HCT116 (cell line): ENCODE results near the gene SLC17A5. TPM values are rescaled to one million over a fixed set of nuclear protein-coding genes. Genes with fewer than 3 reads are reported as not detected.

ENCODE experiments used
- ATAC-seq: fragments of 200-7000 bp; cut with Tn5 transposase; 2 replicates; pipeline ENCODE4 v1.9.1; 2020; ENCODE audit warnings: mild to moderate bottlenecking, moderate library complexity
- BruUV-seq: library from RNA; stranded (reverse); fragments of 400-500 nt; replicated peaks from 2 replicates; lab custom pipeline; 2021; lab: Mats Ljungman, UMichigan
- CTCF ChIA-PET: fragments of 300-600 bp; sonication (Branson Sonifier 250); formaldehyde crosslinking; loops from one replicate; lab custom pipeline; 2021; ENCODE audit warnings: antibody characterized with exemption; lab: Charles Lee
- POLR2A ChIA-PET: fragments of 300-600, 350-600 bp; sonication (Branson Sonifier 250); formaldehyde crosslinking; loops from one replicate; lab custom pipeline; 2021; ENCODE audit warnings: antibody characterized with exemption; lab: Charles Lee
- RAD21 ChIA-PET, 2 experiments: fragments of 300-600 bp; sonication (Branson Sonifier 250); formaldehyde crosslinking; loops; one replicate each; lab custom pipeline; 2023; ENCODE audit warnings: low total read pairs in 2 of 2; ENCODE audit not compliant: uncharacterized antibody in 2 of 2, unreplicated experiment in 2 of 2, low non-redundant PET in 1 of 2; lab: Charles Lee
- DNase-seq: peaks from one replicate; pipeline ENCODE4 v3.0.0-alpha.2; 2010; ENCODE audit warnings: low read depth, low spot score
- H2AFZ ChIP-seq: fragments of 200-600 bp; shearing (Covaris generic), sonication (generic); 2 replicates; pipeline ENCODE4 v1.6.1; 2017; ENCODE audit warnings: low read depth, mixed run types, mixed read lengths, antibody characterized with exemption, low read length; ENCODE audit not compliant: poor library complexity, severe bottlenecking
- H3K27ac ChIP-seq: 2 replicates; pipeline ENCODE4 v1.5.1; 2012; ENCODE audit warnings: low read depth, low read length
- H3K27me3 ChIP-seq: fragments of 200-600 bp; sonication (generic); 2 replicates; pipeline ENCODE4 v1.6.1; 2016; ENCODE audit warnings: mixed run types, low read length, mixed read lengths; ENCODE audit not compliant: insufficient read depth
- H3K36me3 ChIP-seq, 2 experiments: fragments of 200-500 bp in 1 of 2; fragments of 200-600 bp in 1 of 2; sonication (Bioruptor generic) in 1 of 2; sonication (generic) in 1 of 2; 2 replicates each; pipeline versions ENCODE4 v1.5.1 to v1.6.1; 2014 to 2016; ENCODE audit warnings: low read length in 2 of 2, inconsistent platforms in 1 of 2, mixed read lengths in 1 of 2, mixed run types in 1 of 2; ENCODE audit not compliant: insufficient read depth in 2 of 2, control insufficient read depth in 1 of 2
- H3K4me1 ChIP-seq, 2 experiments: fragments of 200-600 bp in 1 of 2; sonication (generic) in 1 of 2; 2 replicates each; pipeline versions ENCODE4 v1.5.1 to v1.6.1; 2012 to 2017; ENCODE audit warnings: low read length in 2 of 2, inconsistent platforms in 1 of 2, mild to moderate bottlenecking in 1 of 2, mixed read lengths in 1 of 2, mixed run types in 1 of 2, moderate library complexity in 1 of 2; ENCODE audit not compliant: insufficient read depth in 2 of 2, control insufficient read depth in 1 of 2
- H3K4me2 ChIP-seq: fragments of 200-600 bp; sonication (generic); 2 replicates; pipeline ENCODE4 v1.6.1; 2017; ENCODE audit warnings: mixed run types, low read length, mixed read lengths
- H3K4me3 ChIP-seq, 2 experiments: fragments of 200-600 bp in 1 of 2; sonication (generic) in 1 of 2; replicated peaks in 1 of 2; 2 replicates each; pipeline ENCODE4 v1.5.1; 2011 to 2016; ENCODE audit warnings: low read length in 2 of 2, control low read depth in 1 of 2, low read depth in 1 of 2, mild to moderate bottlenecking in 1 of 2, mixed read lengths in 1 of 2, mixed run types in 1 of 2
- H3K79me2 ChIP-seq: fragments of 200-600 bp; sonication (generic); 2 replicates; pipeline ENCODE4 v1.6.1; 2017; ENCODE audit warnings: mild to moderate bottlenecking, mixed run types, low read length, moderate library complexity, mixed read lengths; ENCODE audit not compliant: insufficient read depth
- H3K9ac ChIP-seq: fragments of 200-600 bp; sonication (generic); 2 replicates; pipeline ENCODE4 v1.6.1; 2016; ENCODE audit warnings: low read length, mixed read lengths
- H3K9me2 ChIP-seq: fragments of 200-600 bp; sonication (generic), shearing (Covaris generic); 2 replicates; pipeline ENCODE4 v1.6.1; 2017; ENCODE audit warnings: mixed run types, mild to moderate bottlenecking, moderate library complexity; ENCODE audit not compliant: insufficient read depth
- H3K9me3 ChIP-seq, 2 experiments: fragments of 200-500 bp in 1 of 2; fragments of 200-600 bp in 1 of 2; sonication (Bioruptor generic) in 1 of 2; sonication (generic) in 1 of 2; 2 replicates each; pipeline ENCODE4 v1.6.1; 2014 to 2017; ENCODE audit warnings: low read length in 2 of 2, mixed read lengths in 2 of 2, inconsistent platforms in 1 of 2, low read depth in 1 of 2, mild to moderate bottlenecking in 1 of 2, mixed run types in 1 of 2, moderate library complexity in 1 of 2; ENCODE audit not compliant: control insufficient read depth in 1 of 2, insufficient read depth in 1 of 2
- H4K20me1 ChIP-seq: fragments of 200-600 bp; sonication (generic), shearing (Covaris generic); 2 replicates; pipeline ENCODE4 v1.6.1; 2017; ENCODE audit warnings: mixed run types, mild to moderate bottlenecking, moderate library complexity; ENCODE audit not compliant: insufficient read depth
- CBX3 ChIP-seq: IDR thresholded peaks from 2 replicates; pipeline ENCODE4 v1.6.1; 2012; ENCODE audit warnings: low read depth
- JUND ChIP-seq: IDR thresholded peaks from 2 replicates; pipeline ENCODE4 v1.6.1; 2012
- POLR2A ChIP-seq: IDR thresholded peaks from 2 replicates; pipeline ENCODE4 v1.7.0; 2011; ENCODE audit warnings: borderline replicate concordance; ENCODE audit not compliant: insufficient read depth, insufficient read length; ENCODE audit errors: extremely low read depth
- ZNF274 ChIP-seq: fragments of 200-500 bp; sonication (Bioruptor generic); IDR thresholded peaks from 2 replicates; pipeline ENCODE4 v1.6.1; 2014; ENCODE audit warnings: mild to moderate bottlenecking, low read depth, low read length, inconsistent platforms
- intact Hi-C: fragments of 100-400 bp; cut with micrococcal nuclease; formaldehyde crosslinking; loops from 2 replicates; pipeline ENCODE4 v1.10.0; 2022
- total RNA-seq: library from RNA; stranded (reverse); gene quantifications from one replicate; pipeline ENCODE4 v1.2.1, GENCODE V29; 2021; ENCODE audit not compliant: unreplicated experiment
- TF ChIP-seq, protein P1 (sequence below): IDR thresholded peaks from 2 replicates; pipeline ENCODE4 v1.6.1; 2012
- TF ChIP-seq, protein P2 (sequence below): IDR thresholded peaks from 2 replicates; pipeline ENCODE4 v1.6.1; 2012; ENCODE audit warnings: low read depth

Gene SLC17A5
- total RNA-seq, 1 experiment from 2014 or later: 17.0 TPM

DNA sequence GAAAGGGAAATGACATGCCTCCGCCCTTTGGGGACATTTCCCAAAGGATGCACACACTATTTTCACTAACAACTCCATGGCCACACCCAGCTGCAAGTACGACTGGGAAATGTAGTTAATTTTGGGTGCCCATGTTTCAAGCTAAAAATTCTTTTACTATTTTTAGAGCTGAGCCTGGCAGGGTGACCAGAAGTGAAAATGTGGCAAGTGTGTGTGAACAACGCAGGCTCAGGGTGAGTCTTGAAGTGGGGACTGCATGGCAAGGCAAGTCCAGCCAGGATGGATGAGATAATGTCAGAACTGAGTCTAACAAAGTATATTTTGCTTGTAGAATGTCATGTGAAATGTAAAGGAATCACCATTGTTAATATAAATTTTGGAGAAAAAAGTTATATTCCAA lies 25.2 kb upstream of the SLC17A5 start:
- TF ChIP-seq CBX3 (no peak), ZNF274 (no peak), JUND (no peak), POLR2A (no peak)
- TF ChIP-seq, protein P1, sequence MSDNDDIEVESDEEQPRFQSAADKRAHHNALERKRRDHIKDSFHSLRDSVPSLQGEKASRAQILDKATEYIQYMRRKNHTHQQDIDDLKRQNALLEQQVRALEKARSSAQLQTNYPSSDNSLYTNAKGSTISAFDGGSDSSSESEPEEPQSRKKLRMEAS: no peak
- TF ChIP-seq, protein P2, sequence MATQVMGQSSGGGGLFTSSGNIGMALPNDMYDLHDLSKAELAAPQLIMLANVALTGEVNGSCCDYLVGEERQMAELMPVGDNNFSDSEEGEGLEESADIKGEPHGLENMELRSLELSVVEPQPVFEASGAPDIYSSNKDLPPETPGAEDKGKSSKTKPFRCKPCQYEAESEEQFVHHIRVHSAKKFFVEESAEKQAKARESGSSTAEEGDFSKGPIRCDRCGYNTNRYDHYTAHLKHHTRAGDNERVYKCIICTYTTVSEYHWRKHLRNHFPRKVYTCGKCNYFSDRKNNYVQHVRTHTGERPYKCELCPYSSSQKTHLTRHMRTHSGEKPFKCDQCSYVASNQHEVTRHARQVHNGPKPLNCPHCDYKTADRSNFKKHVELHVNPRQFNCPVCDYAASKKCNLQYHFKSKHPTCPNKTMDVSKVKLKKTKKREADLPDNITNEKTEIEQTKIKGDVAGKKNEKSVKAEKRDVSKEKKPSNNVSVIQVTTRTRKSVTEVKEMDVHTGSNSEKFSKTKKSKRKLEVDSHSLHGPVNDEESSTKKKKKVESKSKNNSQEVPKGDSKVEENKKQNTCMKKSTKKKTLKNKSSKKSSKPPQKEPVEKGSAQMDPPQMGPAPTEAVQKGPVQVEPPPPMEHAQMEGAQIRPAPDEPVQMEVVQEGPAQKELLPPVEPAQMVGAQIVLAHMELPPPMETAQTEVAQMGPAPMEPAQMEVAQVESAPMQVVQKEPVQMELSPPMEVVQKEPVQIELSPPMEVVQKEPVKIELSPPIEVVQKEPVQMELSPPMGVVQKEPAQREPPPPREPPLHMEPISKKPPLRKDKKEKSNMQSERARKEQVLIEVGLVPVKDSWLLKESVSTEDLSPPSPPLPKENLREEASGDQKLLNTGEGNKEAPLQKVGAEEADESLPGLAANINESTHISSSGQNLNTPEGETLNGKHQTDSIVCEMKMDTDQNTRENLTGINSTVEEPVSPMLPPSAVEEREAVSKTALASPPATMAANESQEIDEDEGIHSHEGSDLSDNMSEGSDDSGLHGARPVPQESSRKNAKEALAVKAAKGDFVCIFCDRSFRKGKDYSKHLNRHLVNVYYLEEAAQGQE: no peak
- ATAC-seq: no peak
- Histone ChIP-seq H3K9ac (no peak overlapping the region), H3K27ac (no peak overlapping the region), H3K4me3 (no peak overlapping the region), H3K79me2 (no peaks in the 10 kb centered on the region), H3K4me1 (peaks cover 19 to 32% of the 10 kb centered on the region in 2 experiments), H3K9me3 (no peaks in the 10 kb centered on the region; a peak in 1 of 4 replicates), H3K4me2 (no peak overlapping the region), H2AFZ (no peak overlapping the region), H4K20me1 (no peaks in the 10 kb centered on the region), H3K27me3 (no peaks in the 10 kb centered on the region), H3K36me3 (no peaks in the 10 kb centered on the region), H3K9me2 (no peaks in the 10 kb centered on the region)
- intact Hi-C loops: loop anchor here (5.0 kb wide), 1 partner anchor 1528 kb away; the partner anchor contains the start of gene COL12A1
- no TSS peak for BruUV-seq
- RAD21 ChIA-PET: interaction anchor here in 1 of 2 experiments (1.2 kb wide), 1 partner anchor 54 kb away, joined by 3 read pairs; no protein-coding TSS in a partner anchor
- CTCF ChIA-PET: interaction anchor here (0.6 to 4.9 kb wide), 2 partner anchors 26 to 54 kb away, joined by 3 to 43 read pairs; no protein-coding TSS in a partner anchor
- POLR2A ChIA-PET: interaction anchor here (0.9 kb wide), 1 partner anchor 52 kb away, joined by 3 read pairs; no protein-coding TSS in a partner anchor
- DNase-seq: no peak
